H1 (cell line): ENCODE measurements around the gene CCDC7. TPM values are rescaled to one million over a fixed set of nuclear protein-coding genes. Genes with fewer than 3 reads are reported as not detected.
"Not testable (repeated sequence)": the region's sequence is repeated elsewhere in the genome, so short reads cannot be mapped to it uniquely, and the experiment has no call there.

ENCODE experiments used
- CTCF ChIA-PET: fragments of 300-600 bp; sonication (Branson Sonifier 250); formaldehyde crosslinking; loops from one replicate; lab custom pipeline; 2021; ENCODE audit not compliant: partially characterized antibody; lab: Charles Lee
- POLR2A ChIA-PET: fragments of 300-600 bp; sonication (Branson Sonifier 250); formaldehyde crosslinking; loops from one replicate; lab custom pipeline; 2021; ENCODE audit warnings: inconsistent platforms; ENCODE audit not compliant: partially characterized antibody; lab: Charles Lee
- DNase-seq, 2 experiments: peaks; one replicate each; pipeline versions ENCODE4 v3.0.0 to v3.0.0-alpha.2; 2010 to 2022; ENCODE audit warnings: low spot score in 2 of 2, low read depth in 1 of 2, mixed read lengths in 1 of 2
- FAIRE-seq: peaks from 2 replicates; lab custom pipeline; 2011; peaks lifted over from hg19 to GRCh38; lab: Jason Lieb, UNC
- H2AFZ ChIP-seq: 2 replicates; pipeline ENCODE4 v1.8.1; 2012; ENCODE audit warnings: low read length, inconsistent platforms
- H2AK5ac ChIP-seq: 2 replicates; pipeline ENCODE4 v1.6.1; 2013; ENCODE audit warnings: low read depth, low read length
- H2BK120ac ChIP-seq: replicated peaks from 2 replicates; pipeline ENCODE3; 2013; ENCODE audit warnings: low read depth, low read length, inconsistent platforms
- H2BK12ac ChIP-seq: 2 replicates; pipeline ENCODE4 v1.6.1; 2013; ENCODE audit warnings: low read depth, low read length
- H2BK15ac ChIP-seq: 2 replicates; pipeline ENCODE4 v1.6.1; 2013; ENCODE audit warnings: low read length
- H2BK20ac ChIP-seq: 2 replicates; pipeline ENCODE4 v1.6.1; 2013; ENCODE audit warnings: low read length
- H2BK5ac ChIP-seq: 2 replicates; pipeline ENCODE4 v1.6.1; 2013; ENCODE audit warnings: low read depth, low read length
- H3K14ac ChIP-seq: 2 replicates; pipeline ENCODE4 v1.6.1; 2013; ENCODE audit warnings: inconsistent platforms; ENCODE audit not compliant: insufficient read length
- H3K18ac ChIP-seq: 2 replicates; pipeline ENCODE4 v1.6.1; 2013; ENCODE audit warnings: low read length; ENCODE audit errors: extremely low read depth
- H3K23ac ChIP-seq: 2 replicates; pipeline ENCODE4 v1.6.1; 2013; ENCODE audit warnings: inconsistent platforms; ENCODE audit not compliant: insufficient read length
- H3K23me2 ChIP-seq: 2 replicates; pipeline ENCODE4 v1.6.1; 2013; ENCODE audit warnings: low read depth, low read length
- H3K27ac ChIP-seq: 2 replicates; pipeline ENCODE4 v1.6.1; 2011; ENCODE audit warnings: low read depth, low read length, inconsistent platforms
- H3K27me3 ChIP-seq, 4 experiments: replicated peaks in 1 of 4; 1 replicate in 1 of 4; 2 replicates in 3 of 4; pipeline versions ENCODE4 v1.6.1 to v1.8.1; 2011 to 2013; ENCODE audit warnings: low read length in 3 of 4, mild to moderate bottlenecking in 3 of 4, inconsistent platforms in 2 of 4, mixed read lengths in 2 of 4, moderate library complexity in 1 of 4; ENCODE audit not compliant: control insufficient read depth in 3 of 4, insufficient read depth in 3 of 4; ENCODE audit errors: extremely low read depth in 1 of 4
- H3K36me3 ChIP-seq, 4 experiments: 2 replicates each; pipeline versions ENCODE4 v1.6.1 to v1.8.1; 2011 to 2013; ENCODE audit warnings: mild to moderate bottlenecking in 4 of 4, low read length in 3 of 4, moderate library complexity in 2 of 4, control low read depth in 1 of 4, inconsistent platforms in 1 of 4; ENCODE audit not compliant: insufficient read depth in 4 of 4, control insufficient read depth in 2 of 4
- H3K4ac ChIP-seq: replicated peaks from 2 replicates; pipeline ENCODE3; 2013; ENCODE audit warnings: low read length, low read depth, mixed read lengths, inconsistent platforms; ENCODE audit not compliant: insufficient read length
- H3K4me1 ChIP-seq, 4 experiments: replicated peaks in 1 of 4; 1 replicate in 1 of 4; 2 replicates in 3 of 4; pipeline versions ENCODE4 v1.6.1 to v1.8.1; 2011 to 2013; ENCODE audit warnings: low read length in 3 of 4, inconsistent platforms in 2 of 4, mixed read lengths in 1 of 4; ENCODE audit not compliant: insufficient read depth in 4 of 4, control insufficient read depth in 3 of 4
- H3K4me2 ChIP-seq, 2 experiments: 2 replicates each; pipeline versions ENCODE4 v1.6.1 to v1.8.1; 2011 to 2013; ENCODE audit warnings: low read depth in 2 of 2, low read length in 2 of 2, control low read depth in 1 of 2, inconsistent platforms in 1 of 2, mild to moderate bottlenecking in 1 of 2; ENCODE audit not compliant: insufficient read depth in 1 of 2
- H3K4me3 ChIP-seq, 4 experiments: fragments of 200-600, 300-600 bp in 1 of 4; sonication (generic), shearing (Covaris generic), sonication (Bioruptor Twin) in 1 of 4; 2 replicates each; pipeline versions ENCODE4 v1.5.1 to v1.8.1; 2011 to 2016; ENCODE audit warnings: low read length in 4 of 4, low read depth in 3 of 4, control low read depth in 2 of 4, inconsistent platforms in 2 of 4, mild to moderate bottlenecking in 2 of 4, mixed read lengths in 1 of 4, moderate library complexity in 1 of 4; ENCODE audit not compliant: insufficient read depth in 2 of 4; ENCODE audit errors: extremely low read depth in 1 of 4
- H3K56ac ChIP-seq: replicated peaks from 2 replicates; pipeline ENCODE3; 2013; ENCODE audit warnings: low read depth, mild to moderate bottlenecking, mixed read lengths, low read length, inconsistent platforms; ENCODE audit not compliant: insufficient read length
- H3K79me1 ChIP-seq: 2 replicates; pipeline ENCODE4 v1.6.1; 2013; ENCODE audit warnings: low read depth, low read length, control low read depth
- H3K79me2 ChIP-seq, 2 experiments: 2 replicates each; pipeline versions ENCODE4 v1.6.1 to v1.8.1; 2012 to 2013; ENCODE audit warnings: low read length in 2 of 2, mild to moderate bottlenecking in 2 of 2, inconsistent platforms in 1 of 2; ENCODE audit not compliant: insufficient read depth in 2 of 2, control insufficient read depth in 1 of 2
- H3K9ac ChIP-seq, 4 experiments: replicated peaks in 1 of 4; 1 replicate in 1 of 4; 2 replicates in 3 of 4; pipeline versions ENCODE4 v1.6.1 to v1.8.1; 2011 to 2013; ENCODE audit warnings: low read depth in 3 of 4, low read length in 3 of 4, control low read depth in 2 of 4, mild to moderate bottlenecking in 2 of 4, moderate library complexity in 2 of 4, inconsistent platforms in 1 of 4; ENCODE audit errors: extremely low read depth in 1 of 4
- H3K9me3 ChIP-seq, 2 experiments: 2 replicates each; pipeline versions ENCODE4 v1.6.1 to v1.8.1; 2012 to 2013; ENCODE audit warnings: mild to moderate bottlenecking in 2 of 2, moderate library complexity in 2 of 2, control low read depth in 1 of 2, inconsistent platforms in 1 of 2, low read depth in 1 of 2, low read length in 1 of 2, mixed read lengths in 1 of 2; ENCODE audit not compliant: insufficient read depth in 2 of 2
- H4K20me1 ChIP-seq, 2 experiments: replicated peaks in 1 of 2; 2 replicates each; pipeline versions ENCODE3 to v1.8.1; 2011 to 2013; ENCODE audit warnings: inconsistent platforms in 2 of 2, low read length in 2 of 2, mild to moderate bottlenecking in 1 of 2; ENCODE audit not compliant: insufficient read depth in 2 of 2, control insufficient read depth in 1 of 2
- H4K5ac ChIP-seq: 2 replicates; pipeline ENCODE4 v1.6.1; 2013; ENCODE audit warnings: low read length, low read depth, mixed read lengths, inconsistent platforms; ENCODE audit not compliant: insufficient read length
- H4K8ac ChIP-seq: 2 replicates; pipeline ENCODE4 v1.8.0; 2013; ENCODE audit warnings: mild to moderate bottlenecking, moderate library complexity, low read length, inconsistent platforms; ENCODE audit not compliant: insufficient read depth; ENCODE audit errors: extremely low read depth
- H4K91ac ChIP-seq: replicated peaks from 2 replicates; pipeline ENCODE3; 2013; ENCODE audit warnings: low read length, mixed read lengths, inconsistent platforms; ENCODE audit not compliant: insufficient read length
- WGBS, 2 experiments: shearing (Covaris generic) in 1 of 2; methylation state at CpG; one replicate each; pipeline versions ENCODE4 v1.1.6 to v1.1.7; 2013 to 2015; ENCODE audit warnings: low lambda C conversion rate in 2 of 2, mixed read lengths in 2 of 2, inconsistent platforms in 1 of 2, low coverage in 1 of 2, missing lambda C conversion rate in 1 of 2; ENCODE audit not compliant: insufficient replicate concordance in 2 of 2, insufficient coverage in 1 of 2, insufficient read length in 1 of 2; ENCODE audit errors: extremely low coverage in 1 of 2, missing lambda C conversion rate in 1 of 2; 5-methylcytosine and 5-hydroxymethylcytosine counted together
- polyA plus RNA-seq, 7 experiments: library from polyadenylated mRNA; depleted of rRNA in 3 of 7; stranded (reverse) in 5 of 7; unstranded in 2 of 7; fragments of >200 nt in 5 of 7; fragments of 200-250 nt in 2 of 7; gene quantifications; 1 replicate in 5 of 7; 2 replicates in 1 of 7; 4 replicates in 1 of 7; pipeline versions ENCODE4 v1.2.1 to v1.2.3, GENCODE V29; 2011 to 2013; ENCODE audit warnings: missing spikeins in 2 of 7, mixed read lengths in 2 of 7
- total RNA-seq: library from RNA; stranded (reverse); fragmentation: NEBNext Ultra II Directional; extraction: Animal tissue kit (Norgen Biotek cat#: 25700); gene quantifications from 2 replicates; pipeline ENCODE4 v1.2.1, GENCODE V29; 2021

The CCDC7 gene
- total and polyA plus RNA-seq, 2 of the 8 experiments (the other 6 are each of a cell fraction or from before 2014, with no cell fraction given), result 0.18 to 0.74 TPM

GRCh38 chr10:32399720-32400119, 46.2 kb upstream of the CCDC7 start:
- CTCF ChIA-PET, result not testable (repeated sequence)
- 90% methylated on average over 3 of the region's 3 CpGs; no CpG with 5 or more reads in 1 of the 2 experiments for WGBS, 2 experiments

More at GRCh38 chr10:32399720-32400119, 46.2 kb upstream of the CCDC7 start:
- H3K4me3 ChIP-seq, H2AK5ac ChIP-seq, H3K14ac ChIP-seq, H3K4me2 ChIP-seq, H3K27me3 ChIP-seq, H4K91ac ChIP-seq, H2AFZ ChIP-seq, H2BK15ac ChIP-seq, H3K18ac ChIP-seq, H4K8ac ChIP-seq, H3K79me2 ChIP-seq, H3K23me2 ChIP-seq, H3K79me1 ChIP-seq, H2BK20ac ChIP-seq, POLR2A ChIA-PET, FAIRE-seq, H3K4ac ChIP-seq, DNase-seq, H2BK120ac ChIP-seq, H2BK12ac ChIP-seq, H3K4me1 ChIP-seq, H3K36me3 ChIP-seq, H3K9me3 ChIP-seq, H3K9ac ChIP-seq, H3K23ac ChIP-seq, H3K56ac ChIP-seq, H3K27ac ChIP-seq, H4K5ac ChIP-seq, H4K20me1 ChIP-seq, H2BK5ac ChIP-seq: not testable (repeated sequence)
